Activated naive CD8-positive, alpha-beta T cell (primary cell): ENCODE measurements around the gene IKZF1.

ENCODE experiments used
- H3K27ac Mint-ChIP-seq: one replicate; pipeline ENCODE4 v1.8.0; 2021; ENCODE audit warnings: mixed read lengths
- H3K27me3 Mint-ChIP-seq: one replicate; pipeline ENCODE4 v1.8.0; 2021; ENCODE audit warnings: mixed read lengths
- H3K36me3 Mint-ChIP-seq: one replicate; pipeline ENCODE4 v1.8.0; 2021; ENCODE audit warnings: mixed read lengths
- H3K4me1 Mint-ChIP-seq: one replicate; pipeline ENCODE4 v1.8.0; 2021; ENCODE audit warnings: low read depth, mixed read lengths
- H3K4me3 Mint-ChIP-seq: one replicate; pipeline ENCODE4 v1.8.0; 2021; ENCODE audit warnings: mild to moderate bottlenecking, mixed read lengths
- H3K9me3 Mint-ChIP-seq: one replicate; pipeline ENCODE4 v1.8.0; 2021; ENCODE audit warnings: low read depth, mixed read lengths

IKZF1 gene

DNA sequence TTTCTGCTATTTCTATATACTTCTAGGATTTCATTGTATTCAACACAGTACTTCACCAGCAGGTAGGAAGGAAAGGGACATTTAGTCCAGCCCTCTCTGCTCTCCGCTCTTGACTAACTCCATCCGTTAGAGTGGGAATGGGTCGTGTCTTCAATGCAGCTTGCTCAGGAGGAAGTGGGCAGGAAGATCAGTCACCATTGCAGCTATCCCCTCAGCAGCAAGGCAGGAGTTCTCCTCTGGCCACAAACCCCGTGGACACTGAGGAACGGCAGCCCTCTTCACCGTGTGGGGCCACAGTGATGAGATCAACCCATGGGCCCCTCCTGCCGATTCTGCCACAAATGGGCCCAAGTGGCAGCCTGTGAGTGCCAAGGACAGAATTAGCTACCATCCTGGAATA is 30.2 kb upstream of the IKZF1 start:
- Mint-ChIP-seq H3K27ac (peak overlapping the region; percentile 36), H3K36me3 (no peaks in the 10 kb centered on the region), H3K4me1 (peaks cover 76% of the 10 kb centered on the region), H3K27me3 (no peaks in the 10 kb centered on the region), H3K4me3 (peak overlapping the region; percentile 32), H3K9me3 (peaks cover 3% of the 10 kb centered on the region)

DNA sequence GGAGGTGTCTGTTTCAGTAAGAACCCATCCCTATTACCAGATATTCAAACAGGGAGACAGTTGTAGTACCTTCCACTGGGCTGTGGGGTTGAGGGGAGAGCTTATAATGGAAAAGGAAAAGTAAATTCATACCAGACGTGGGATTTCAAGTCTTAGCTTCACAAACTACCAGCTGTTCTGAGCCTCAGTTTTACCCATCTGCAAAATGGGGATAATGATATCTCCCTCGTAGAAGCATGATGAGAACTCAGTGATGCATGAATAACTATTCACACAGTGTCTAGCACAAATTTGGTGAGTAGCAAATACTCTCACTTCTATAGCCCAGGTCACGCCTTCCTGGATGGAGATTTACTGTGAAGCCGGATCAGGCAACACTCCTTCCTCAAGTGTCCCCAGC is 29.1 kb upstream of the IKZF1 start:
- H3K9me3 Mint-ChIP-seq, result no peaks in the 10 kb centered on the region
- H3K27ac Mint-ChIP-seq, result no peak overlapping the region
- H3K4me3 Mint-ChIP-seq, result no peak overlapping the region
- H3K36me3 Mint-ChIP-seq, result no peaks in the 10 kb centered on the region
- H3K27me3 Mint-ChIP-seq, result no peaks in the 10 kb centered on the region
- peaks cover 69% of the 10 kb centered on the region for H3K4me1 Mint-ChIP-seq

DNA sequence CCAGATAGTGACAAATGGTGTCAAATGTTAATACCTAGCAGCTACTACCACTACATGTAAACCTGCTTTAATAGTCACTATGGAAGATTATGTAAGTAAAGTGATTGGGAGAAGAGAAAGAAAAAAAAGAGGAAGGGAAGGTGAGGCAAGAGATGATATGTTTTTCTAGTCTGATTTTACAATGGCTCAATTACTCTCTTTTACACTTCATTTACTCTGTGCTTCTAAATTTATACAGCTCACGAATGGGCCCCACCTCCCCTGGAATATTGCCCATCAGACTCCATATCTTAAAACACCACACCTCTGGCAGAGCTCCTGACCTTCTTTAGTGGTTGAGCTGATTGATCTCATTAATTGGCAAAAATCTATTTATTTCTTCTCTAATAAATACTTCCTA is 28.0 kb upstream of the IKZF1 start:
- Mint-ChIP-seq H3K27ac (no peak overlapping the region), H3K4me3 (no peak overlapping the region), H3K4me1 (peaks cover 71% of the 10 kb centered on the region), H3K27me3 (no peaks in the 10 kb centered on the region), H3K9me3 (no peaks in the 10 kb centered on the region), H3K36me3 (no peaks in the 10 kb centered on the region)

DNA sequence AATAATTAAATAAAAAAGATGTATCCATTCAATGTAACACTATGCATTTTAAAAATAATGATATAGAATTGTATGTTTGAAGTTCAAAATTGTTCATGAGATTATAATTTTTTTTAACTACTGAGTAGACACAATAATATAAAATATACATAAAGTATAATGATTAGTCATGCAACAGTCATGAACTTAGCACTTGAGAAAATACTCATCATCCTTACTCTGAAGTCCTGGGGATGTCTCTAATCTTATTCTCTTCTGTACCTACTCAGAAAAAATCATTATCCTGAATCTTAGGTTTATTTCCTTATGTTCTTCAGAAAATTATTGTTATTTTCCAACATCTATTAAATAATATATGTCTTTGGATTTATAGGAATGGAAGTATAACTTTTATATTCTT is 26.4 kb upstream of the IKZF1 start:
- Mint-ChIP-seq H3K4me3 (no peak overlapping the region), H3K9me3 (no peaks in the 10 kb centered on the region), H3K36me3 (no peaks in the 10 kb centered on the region), H3K27me3 (no peaks in the 10 kb centered on the region), H3K27ac (no peak overlapping the region), H3K4me1 (peaks cover 71% of the 10 kb centered on the region)

DNA sequence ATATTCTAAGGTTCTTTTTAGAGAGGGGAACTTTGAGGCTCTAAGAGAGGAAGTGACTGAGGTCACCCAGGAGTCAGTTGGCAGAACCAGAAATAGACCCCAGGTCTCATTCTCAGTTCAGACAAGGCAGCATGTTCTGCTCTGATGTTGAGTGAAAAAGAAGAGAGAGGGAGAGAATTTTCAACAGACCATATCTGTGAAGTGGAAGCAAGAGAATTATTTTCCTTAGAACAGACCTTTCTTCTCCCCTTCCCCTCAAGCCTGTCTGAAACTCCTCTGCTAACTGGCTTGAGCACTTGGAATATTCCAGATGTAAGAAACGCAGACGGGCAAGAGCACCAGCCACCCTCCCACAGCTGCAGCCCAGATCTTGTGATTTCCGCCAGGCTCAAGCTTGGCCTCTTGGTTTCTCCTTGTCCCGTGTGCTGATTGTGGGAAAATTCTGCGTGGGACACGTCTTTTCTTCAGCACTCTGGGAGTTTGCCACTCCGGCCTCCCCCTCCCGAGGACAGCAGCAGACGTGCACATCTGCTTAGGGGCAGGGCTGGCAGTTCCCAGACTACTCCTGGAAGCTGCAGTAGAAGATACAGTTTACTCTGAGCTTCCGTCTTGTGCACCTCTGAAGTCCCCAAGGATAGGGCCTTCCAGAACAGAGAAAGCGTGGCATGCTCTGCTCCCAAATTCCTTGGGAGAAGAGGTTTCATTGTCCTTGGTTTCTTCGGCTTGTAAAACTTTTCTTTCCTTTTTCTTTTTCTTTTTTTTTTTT is 22.7 kb upstream of the IKZF1 start:
- Mint-ChIP-seq H3K4me1 (peaks cover 78% of the 10 kb centered on the region), H3K4me3 (peak overlapping the region; percentile 76), H3K27me3 (no peaks in the 10 kb centered on the region), H3K9me3 (no peaks in the 10 kb centered on the region), H3K27ac (peak overlapping the region; percentile 94), H3K36me3 (no peaks in the 10 kb centered on the region)

DNA sequence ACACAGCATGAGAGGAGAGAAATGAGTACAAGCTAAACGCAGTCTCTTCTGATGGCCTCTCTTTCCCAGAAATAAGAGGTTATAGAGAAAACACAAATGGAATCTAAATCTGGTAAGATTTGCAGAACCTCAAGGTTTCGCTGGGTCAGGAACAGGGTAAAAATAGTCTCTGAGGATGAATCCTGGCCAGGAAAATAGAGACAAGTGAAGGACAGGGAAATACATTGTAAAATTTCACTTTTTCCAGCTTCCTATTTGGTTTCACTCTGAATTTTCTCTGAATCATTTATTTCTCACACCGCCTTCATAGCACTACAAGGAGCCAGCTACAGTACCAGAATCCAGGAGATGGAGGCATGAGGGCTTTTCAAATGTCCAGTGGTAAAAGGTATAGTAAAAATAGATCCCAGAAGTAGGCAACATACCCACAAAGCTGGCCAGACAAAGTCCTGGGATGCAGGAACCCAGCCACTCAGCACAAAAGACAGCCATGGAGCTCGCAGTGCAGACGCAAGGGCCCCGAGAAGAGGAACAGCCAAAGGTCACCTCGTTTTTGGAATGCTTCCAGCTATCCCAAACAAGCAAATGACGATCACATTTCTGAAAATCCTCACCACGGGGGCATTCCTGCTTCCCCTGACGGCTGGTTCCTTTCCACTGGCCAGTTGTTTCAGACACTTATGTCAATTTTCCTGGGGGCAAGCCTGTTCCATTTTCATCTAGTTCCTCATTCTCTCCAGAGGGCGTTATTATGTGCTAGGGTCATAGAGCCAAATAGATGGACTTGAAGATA is 21.5 kb upstream of the IKZF1 start:
- Mint-ChIP-seq H3K9me3 (no peaks in the 10 kb centered on the region), H3K4me1 (peaks cover 80% of the 10 kb centered on the region), H3K27me3 (no peaks in the 10 kb centered on the region)

DNA sequence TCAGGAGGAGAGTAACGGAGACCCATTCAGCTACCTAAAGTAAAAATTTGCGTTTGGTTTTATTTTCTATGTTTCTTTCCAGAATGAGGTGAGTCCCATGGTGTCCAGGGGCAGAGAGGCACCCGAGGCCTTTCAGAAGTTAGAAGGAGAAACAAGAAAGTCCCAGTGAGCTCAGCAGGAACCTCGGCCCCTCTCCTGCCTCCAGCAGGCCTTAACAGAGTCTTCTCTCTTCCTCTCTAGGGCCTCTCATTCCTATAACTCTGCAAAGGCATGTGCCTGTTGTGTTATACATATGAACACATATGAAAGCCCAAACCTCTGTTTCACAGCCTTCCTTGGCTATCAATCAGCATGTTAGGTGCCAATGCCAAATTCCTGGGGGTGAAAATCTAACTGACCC is 20.8 kb upstream of the IKZF1 start:
- Mint-ChIP-seq H3K4me1 (peaks cover 75% of the 10 kb centered on the region), H3K36me3 (no peaks in the 10 kb centered on the region), H3K27ac (peak overlapping the region; percentile 94)

More for the DNA sequence above, 21.5 kb upstream of the IKZF1 start:
- Mint-ChIP-seq H3K4me3 (peak overlapping the region; percentile 76), H3K36me3 (no peaks in the 10 kb centered on the region), H3K27ac (peak overlapping the region; percentile 94)

DNA sequence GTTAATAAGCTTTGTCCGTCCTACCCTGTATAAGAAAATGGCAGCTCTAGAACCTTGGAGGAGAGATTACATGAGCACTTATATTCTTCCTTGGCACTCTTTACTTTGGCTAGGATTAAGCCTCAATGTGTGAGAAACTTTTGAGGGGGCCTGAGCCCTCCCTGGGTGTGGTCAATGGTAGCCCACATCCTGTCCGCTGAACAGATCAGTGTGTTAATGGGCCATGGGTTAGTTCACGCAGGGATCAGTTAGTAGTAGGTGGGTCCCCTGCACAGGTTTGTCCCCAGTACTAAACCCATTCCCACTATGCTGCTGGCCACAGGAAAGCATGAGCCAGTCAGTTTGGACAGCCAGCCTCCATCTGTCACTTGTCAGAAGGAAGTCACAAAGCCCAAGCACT is 20.2 kb upstream of the IKZF1 start:
- Mint-ChIP-seq H3K9me3 (no peaks in the 10 kb centered on the region), H3K36me3 (no peaks in the 10 kb centered on the region), H3K27ac (peak overlapping the region; percentile 94), H3K27me3 (no peaks in the 10 kb centered on the region), H3K4me3 (peak overlapping the region; percentile 21), H3K4me1 (peaks cover 72% of the 10 kb centered on the region)

More for the DNA sequence above, 20.8 kb upstream of the IKZF1 start:
- no peak overlapping the region for H3K4me3 Mint-ChIP-seq
- H3K9me3 Mint-ChIP-seq, result no peaks in the 10 kb centered on the region
- H3K27me3 Mint-ChIP-seq, result no peaks in the 10 kb centered on the region

DNA sequence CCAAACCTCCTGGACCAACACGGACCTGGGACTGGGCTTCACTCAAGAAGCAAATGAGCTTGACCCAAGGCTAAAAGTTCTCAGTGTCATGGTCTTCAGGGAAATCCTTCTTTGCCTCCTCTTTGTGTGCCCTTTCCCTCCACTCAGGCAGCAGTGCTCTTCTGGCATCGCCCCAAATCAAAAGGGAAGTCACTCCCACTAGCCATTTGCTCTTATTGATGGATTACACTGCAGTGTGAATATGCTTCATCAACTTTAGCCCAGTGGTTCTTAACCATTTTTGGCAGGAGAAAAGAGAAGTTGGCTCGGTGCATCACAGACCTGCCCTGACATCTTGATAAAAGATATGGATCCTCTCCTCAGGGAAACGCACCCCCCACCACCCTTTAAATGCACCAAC is 19.2 kb upstream of the IKZF1 start:
- Mint-ChIP-seq H3K27me3 (no peaks in the 10 kb centered on the region), H3K27ac (no peak overlapping the region), H3K4me3 (no peak overlapping the region), H3K36me3 (no peaks in the 10 kb centered on the region), H3K4me1 (peaks cover 75% of the 10 kb centered on the region), H3K9me3 (no peaks in the 10 kb centered on the region)

DNA sequence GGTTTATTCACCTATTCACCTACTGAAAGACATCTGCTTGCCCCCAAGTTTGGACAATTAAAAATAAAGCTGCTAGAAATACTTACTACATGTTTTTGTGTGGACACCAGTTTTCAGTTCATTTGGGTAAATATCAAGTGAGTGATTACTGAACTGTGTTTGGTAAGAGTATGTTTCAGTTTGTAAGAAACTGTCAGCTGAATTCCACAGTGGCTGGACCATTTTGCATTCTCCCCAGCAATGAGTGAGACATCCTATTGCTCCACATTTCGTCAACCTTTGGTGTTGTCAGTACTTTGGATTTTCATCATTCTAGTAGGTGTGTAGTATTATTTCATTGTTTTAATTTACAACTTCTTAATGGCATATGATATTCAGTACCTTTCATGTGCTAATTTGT is 17.4 kb upstream of the IKZF1 start:
- Mint-ChIP-seq H3K4me3 (no peak overlapping the region), H3K27me3 (no peaks in the 10 kb centered on the region), H3K36me3 (no peaks in the 10 kb centered on the region), H3K9me3 (no peaks in the 10 kb centered on the region), H3K4me1 (peaks cover 64% of the 10 kb centered on the region), H3K27ac (no peak overlapping the region)

DNA sequence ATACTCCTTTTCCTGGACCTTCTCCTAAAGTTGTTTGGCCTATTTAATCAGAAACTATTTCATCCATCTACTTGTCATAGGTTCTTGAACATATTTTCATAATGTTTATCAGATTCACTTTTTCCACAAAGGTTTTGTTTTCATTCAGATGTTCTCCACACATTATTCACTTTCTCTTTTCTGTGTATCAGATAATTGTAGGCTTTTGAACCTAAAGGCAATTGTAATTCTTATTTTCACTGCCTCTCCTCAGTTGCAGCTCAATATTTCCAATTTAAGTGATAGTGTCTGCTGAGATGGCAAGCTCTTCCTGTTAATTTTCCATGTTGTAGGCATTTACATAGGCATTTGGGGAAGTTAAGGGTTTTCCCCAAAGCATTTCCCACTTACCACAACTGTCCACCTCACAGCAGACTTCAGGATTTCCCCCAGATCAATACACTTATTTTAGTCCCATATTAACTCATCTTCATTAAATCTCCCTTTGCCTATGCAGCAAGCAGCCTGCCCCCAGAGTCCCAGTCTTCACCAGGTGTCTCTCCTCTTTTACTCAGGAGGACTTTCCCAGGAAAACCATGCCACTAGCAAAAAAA is 12.3 kb upstream of the IKZF1 start:
- H3K27ac Mint-ChIP-seq, result peak overlapping the region; percentile 83

DNA sequence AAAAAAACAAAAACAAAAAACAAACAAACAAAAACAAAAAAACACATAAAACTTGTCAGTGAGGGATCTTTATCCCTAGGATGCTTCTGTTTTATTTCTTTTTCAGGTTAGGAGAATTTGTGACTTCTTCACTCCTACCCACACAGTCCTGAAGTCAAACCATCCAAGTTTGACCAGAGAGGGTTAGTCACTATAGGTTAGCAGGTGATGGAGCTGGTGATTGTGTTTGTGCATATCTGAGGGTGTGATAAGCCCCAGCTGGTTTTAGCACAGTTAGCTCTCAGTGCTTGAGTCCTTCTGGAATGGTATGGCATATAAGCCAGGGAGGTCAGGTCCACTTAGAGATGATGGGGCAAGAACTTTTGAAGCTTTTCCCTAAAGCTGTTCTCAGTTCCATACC is 11.8 kb upstream of the IKZF1 start:
- no peaks in the 10 kb centered on the region for H3K36me3 Mint-ChIP-seq
- H3K27me3 Mint-ChIP-seq, result no peaks in the 10 kb centered on the region
- H3K27ac Mint-ChIP-seq, result peak overlapping the region; percentile 83
- H3K9me3 Mint-ChIP-seq, result no peaks in the 10 kb centered on the region
- no peak overlapping the region for H3K4me3 Mint-ChIP-seq
- peaks cover 59% of the 10 kb centered on the region for H3K4me1 Mint-ChIP-seq

More for the DNA sequence above, 12.3 kb upstream of the IKZF1 start:
- H3K36me3 Mint-ChIP-seq, result no peaks in the 10 kb centered on the region
- peak overlapping the region; percentile 24 for H3K4me3 Mint-ChIP-seq
- peaks cover 60% of the 10 kb centered on the region for H3K4me1 Mint-ChIP-seq
- H3K27me3 Mint-ChIP-seq, result no peaks in the 10 kb centered on the region
- H3K9me3 Mint-ChIP-seq, result no peaks in the 10 kb centered on the region

DNA sequence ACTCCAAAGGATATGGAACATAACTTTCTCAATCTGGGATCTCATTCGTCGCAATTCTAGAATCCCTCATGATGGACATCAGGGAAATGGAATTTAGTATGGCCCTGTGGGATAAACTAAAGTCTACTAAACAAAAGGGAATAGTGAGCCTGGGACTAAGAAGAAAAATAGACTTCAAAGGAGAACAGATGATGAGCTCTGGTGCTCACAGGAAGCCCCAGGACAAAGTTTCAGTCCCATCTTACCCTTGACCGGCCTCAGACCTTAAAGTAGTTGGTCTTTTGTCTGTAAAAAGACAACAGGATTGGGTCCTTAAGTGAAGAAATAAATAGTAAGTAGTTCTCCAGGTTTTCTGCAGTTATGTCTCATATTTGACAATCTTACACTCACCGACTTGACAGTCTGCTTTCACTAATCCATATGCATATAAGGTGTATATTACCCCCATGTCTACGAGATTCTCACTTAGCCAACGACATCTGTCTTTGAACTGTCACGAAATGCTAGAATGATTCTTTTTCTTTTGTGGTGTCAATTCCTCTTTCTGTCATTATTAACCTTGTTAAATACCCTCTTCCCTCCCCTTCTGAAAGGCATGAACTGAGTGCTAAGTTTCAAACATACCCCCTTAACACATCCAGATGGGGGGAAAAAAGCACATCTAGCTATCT is 10.9 kb upstream of the IKZF1 start:
- Mint-ChIP-seq H3K9me3 (no peaks in the 10 kb centered on the region), H3K36me3 (no peaks in the 10 kb centered on the region), H3K4me1 (peaks cover 62% of the 10 kb centered on the region), H3K4me3 (no peak overlapping the region), H3K27me3 (no peaks in the 10 kb centered on the region), H3K27ac (peak overlapping the region; percentile 83)

DNA sequence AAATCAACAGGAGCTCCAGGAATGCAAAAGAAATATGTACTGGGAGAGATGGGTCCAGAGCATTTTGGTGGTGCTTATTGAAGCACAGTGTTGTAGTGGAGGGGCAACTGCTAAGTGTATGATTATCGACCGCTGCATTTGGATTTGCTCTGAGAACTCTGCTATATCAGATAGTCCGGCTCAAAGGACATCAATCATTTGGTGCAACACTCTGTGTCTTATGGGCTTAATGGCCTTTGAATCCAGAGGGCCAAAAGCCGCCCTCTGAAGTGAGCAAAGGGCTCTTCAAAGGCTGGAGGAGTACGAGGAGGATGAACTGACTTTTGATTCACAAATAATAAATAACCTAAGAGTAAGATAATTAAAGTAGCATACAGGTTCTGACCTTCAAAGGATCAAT is 9.4 kb upstream of the IKZF1 start:
- Mint-ChIP-seq H3K36me3 (no peaks in the 10 kb centered on the region), H3K27me3 (no peaks in the 10 kb centered on the region), H3K9me3 (no peaks in the 10 kb centered on the region), H3K4me3 (no peak overlapping the region), H3K4me1 (peaks cover 65% of the 10 kb centered on the region), H3K27ac (no peak overlapping the region)

DNA sequence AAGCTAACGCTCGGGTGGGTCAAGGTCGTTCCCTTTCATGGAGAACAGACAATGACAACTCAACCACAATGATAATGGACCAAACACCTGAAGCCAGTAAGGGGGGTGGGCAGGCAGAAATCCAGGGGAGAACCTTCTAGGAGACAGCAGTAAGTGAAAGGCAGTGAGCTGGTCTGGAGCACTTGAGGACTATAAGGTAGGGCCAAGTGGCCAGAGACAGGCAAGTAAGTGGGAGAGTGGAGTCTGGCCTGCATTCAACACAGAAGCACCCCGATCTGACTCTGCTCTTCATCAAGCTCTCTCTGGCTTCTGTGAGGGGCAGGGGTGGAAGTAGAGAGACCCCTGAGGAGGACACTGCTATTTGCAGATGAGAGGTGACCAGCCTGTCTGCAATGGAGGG is 7.7 kb upstream of the IKZF1 start:
- Mint-ChIP-seq H3K9me3 (no peaks in the 10 kb centered on the region), H3K36me3 (no peaks in the 10 kb centered on the region), H3K4me1 (peaks cover 75% of the 10 kb centered on the region), H3K27me3 (no peaks in the 10 kb centered on the region), H3K27ac (peak overlapping the region; percentile 47), H3K4me3 (no peak overlapping the region)
